WTC11 (cell line): ENCODE measurements around the gene MT1H. TPM values are rescaled to one million over a fixed set of nuclear protein-coding genes. Genes with fewer than 3 reads are reported as not detected.

Experiments used
- ATAC-seq: fragments of 200-7000 bp; cut with Tn5 transposase; 2 replicates; pipeline ENCODE4 v1.10.0; 2021; ENCODE audit warnings: mild to moderate bottlenecking, moderate library complexity
- CTCF ChIA-PET: fragments of 300-600 bp; sonication (Branson Sonifier 250); formaldehyde crosslinking; loops from one replicate; lab custom pipeline; 2021; ENCODE audit warnings: antibody characterized with exemption; lab: Charles Lee
- POLR2A ChIA-PET: fragments of 350-600 bp; sonication (Branson Sonifier 250); formaldehyde crosslinking; loops from one replicate; lab custom pipeline; 2021; ENCODE audit warnings: antibody characterized with exemption; lab: Charles Lee
- DNase-seq: peaks from one replicate; pipeline ENCODE4 v3.0.0; 2021; ENCODE audit warnings: low spot score
- H3K27ac Mint-ChIP-seq: 2 replicates; pipeline ENCODE4 v1.8.0; 2021; ENCODE audit warnings: mixed read lengths
- H3K27me3 Mint-ChIP-seq: 2 replicates; pipeline ENCODE4 v1.8.0; 2021; ENCODE audit warnings: low read depth, mild to moderate bottlenecking, moderate library complexity, mixed read lengths
- H3K36me3 Mint-ChIP-seq: 2 replicates; pipeline ENCODE4 v1.8.0; 2021; ENCODE audit warnings: mixed read lengths
- H3K4me1 Mint-ChIP-seq: 2 replicates; pipeline ENCODE4 v1.8.0; 2022; ENCODE audit warnings: mixed read lengths
- H3K4me3 Mint-ChIP-seq: 2 replicates; pipeline ENCODE4 v1.8.0; 2021; ENCODE audit warnings: mild to moderate bottlenecking, moderate library complexity, mixed read lengths
- H3K9me3 Mint-ChIP-seq: 2 replicates; pipeline ENCODE4 v1.8.0; 2021; ENCODE audit warnings: mixed read lengths
- AR ChIP-seq: fragments of 250-450 bp; sonication (Bioruptor Pico); IDR thresholded peaks from 2 replicates; pipeline ENCODE4 v1.9.0; 2021; ENCODE audit warnings: mild to moderate bottlenecking
- CREM ChIP-seq: sonication (generic); formaldehyde crosslinking; IDR thresholded peaks from 2 replicates; pipeline ENCODE4 v1.8.1; 2022; ENCODE audit warnings: mild to moderate bottlenecking, missing genetic modification reagents, moderate library complexity
- GABPB1 ChIP-seq: sonication (generic); formaldehyde crosslinking; IDR thresholded peaks from 2 replicates; pipeline ENCODE4 v1.8.1; 2023; ENCODE audit warnings: mild to moderate bottlenecking, missing genetic modification reagents
- GTF2I ChIP-seq: fragments of 250-450 bp; sonication (Bioruptor Pico); conservative IDR thresholded peaks from 2 replicates; pipeline ENCODE4 v1.4.0; 2021; ENCODE audit warnings: mild to moderate bottlenecking
- IRF1 ChIP-seq: sonication (generic); formaldehyde crosslinking; IDR thresholded peaks from 2 replicates; pipeline ENCODE4 v1.8.0; 2023; ENCODE audit warnings: missing genetic modification reagents
- IRF2 ChIP-seq: sonication (generic); formaldehyde crosslinking; IDR thresholded peaks from 2 replicates; pipeline ENCODE4 v1.8.0; 2022; ENCODE audit warnings: low read depth, missing genetic modification reagents, borderline replicate concordance
- RELA ChIP-seq: sonication (generic); formaldehyde crosslinking; IDR thresholded peaks from 2 replicates; pipeline ENCODE4 v1.8.1; 2022; ENCODE audit warnings: missing genetic modification reagents, mild to moderate bottlenecking, borderline replicate concordance
- SMAD3 ChIP-seq: sonication (generic); formaldehyde crosslinking; IDR thresholded peaks from 2 replicates; pipeline ENCODE4 v1.8.0; 2022; ENCODE audit warnings: missing genetic modification reagents, mild to moderate bottlenecking, borderline replicate concordance
- SOX15 ChIP-seq: fragments of 250-450 bp; sonication (Bioruptor Pico); IDR thresholded peaks from 2 replicates; pipeline ENCODE4 v1.9.0; 2021; ENCODE audit warnings: mild to moderate bottlenecking
- TCF7 ChIP-seq: sonication (generic); formaldehyde crosslinking; IDR thresholded peaks from 2 replicates; pipeline ENCODE4 v1.8.0; 2022; ENCODE audit warnings: mild to moderate bottlenecking, low read depth, missing genetic modification reagents, moderate library complexity
- USF1 ChIP-seq: sonication (generic); formaldehyde crosslinking; IDR thresholded peaks from 2 replicates; pipeline ENCODE4 v1.8.0; 2022; ENCODE audit warnings: mild to moderate bottlenecking, missing genetic modification reagents
- ZBTB21 ChIP-seq: sonication (generic); formaldehyde crosslinking; IDR thresholded peaks from 2 replicates; pipeline ENCODE4 v1.8.1; 2023; ENCODE audit warnings: mild to moderate bottlenecking, missing genetic modification reagents, borderline replicate concordance
- ZNF219 ChIP-seq: sonication (generic); formaldehyde crosslinking; IDR thresholded peaks from 2 replicates; pipeline ENCODE4 v1.8.0; 2023; ENCODE audit warnings: missing genetic modification reagents, mild to moderate bottlenecking, borderline replicate concordance
- ZNF232 ChIP-seq: sonication (generic); formaldehyde crosslinking; IDR thresholded peaks from 2 replicates; pipeline ENCODE4 v1.8.0; 2022; ENCODE audit warnings: mild to moderate bottlenecking, missing genetic modification reagents
- ZNF317 ChIP-seq: sonication (generic); formaldehyde crosslinking; IDR thresholded peaks from 2 replicates; pipeline ENCODE4 v1.8.1; 2023; ENCODE audit warnings: low read depth, mild to moderate bottlenecking, moderate library complexity, missing genetic modification reagents, borderline replicate concordance
- total RNA-seq: library from RNA; stranded (reverse); gene quantifications from 3 replicates; pipeline ENCODE4 v1.2.3, GENCODE V29; 2021
- TF ChIP-seq, protein P1 (sequence below): sonication (generic); formaldehyde crosslinking; IDR thresholded peaks from 2 replicates; pipeline ENCODE4 v1.8.1; 2022; ENCODE audit warnings: mild to moderate bottlenecking, missing genetic modification reagents, moderate library complexity, borderline replicate concordance
- TF ChIP-seq, protein P2 (sequence below): sonication (generic); formaldehyde crosslinking; IDR thresholded peaks from 2 replicates; pipeline ENCODE4 v1.8.0; 2022; ENCODE audit warnings: mild to moderate bottlenecking, missing genetic modification reagents
- TF ChIP-seq, protein P3 (sequence below): sonication (generic); formaldehyde crosslinking; IDR thresholded peaks from 2 replicates; pipeline ENCODE4 v1.8.0; 2022; ENCODE audit warnings: mild to moderate bottlenecking, missing genetic modification reagents
- TF ChIP-seq, protein P4 (sequence below): sonication (generic); formaldehyde crosslinking; IDR thresholded peaks from 2 replicates; pipeline ENCODE4 v1.8.1; 2023; ENCODE audit warnings: mild to moderate bottlenecking, missing genetic modification reagents

Gene MT1H
- total RNA-seq, 1 experiment from 2014 or later, result 122 TPM

DNA sequence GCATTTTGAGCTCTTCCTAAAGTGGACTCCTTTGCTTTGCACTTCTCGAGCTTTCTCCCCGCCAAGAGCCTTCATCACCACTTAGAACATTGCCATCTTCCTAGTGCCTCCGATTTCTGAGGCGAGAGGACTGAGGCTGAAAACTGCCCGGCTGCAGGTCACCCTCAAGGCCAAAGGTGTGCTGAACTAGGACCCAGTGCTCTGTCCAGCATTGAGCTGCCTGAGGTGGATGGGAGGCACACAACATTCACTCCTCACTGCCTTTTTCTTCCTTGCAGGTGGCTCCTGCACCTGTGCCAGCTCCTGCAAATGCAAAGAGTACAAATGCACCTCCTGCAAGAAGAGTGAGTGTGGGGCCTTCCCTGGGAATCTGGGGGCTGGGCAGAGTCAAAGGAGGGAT, 25.8 kb upstream of the MT1H start (continued):
- TF ChIP-seq, protein P1, sequence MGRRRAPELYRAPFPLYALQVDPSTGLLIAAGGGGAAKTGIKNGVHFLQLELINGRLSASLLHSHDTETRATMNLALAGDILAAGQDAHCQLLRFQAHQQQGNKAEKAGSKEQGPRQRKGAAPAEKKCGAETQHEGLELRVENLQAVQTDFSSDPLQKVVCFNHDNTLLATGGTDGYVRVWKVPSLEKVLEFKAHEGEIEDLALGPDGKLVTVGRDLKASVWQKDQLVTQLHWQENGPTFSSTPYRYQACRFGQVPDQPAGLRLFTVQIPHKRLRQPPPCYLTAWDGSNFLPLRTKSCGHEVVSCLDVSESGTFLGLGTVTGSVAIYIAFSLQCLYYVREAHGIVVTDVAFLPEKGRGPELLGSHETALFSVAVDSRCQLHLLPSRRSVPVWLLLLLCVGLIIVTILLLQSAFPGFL (CRISPR knock-in tag), result no peak
- TF ChIP-seq IRF2, result 0 out of 2 replicates have a peak, but pooled peaks have one; percentile 55
- TF ChIP-seq SMAD3 (CRISPR knock-in tag), result no peak

GRCh38 chr16:56645311-56645710, 24.3 kb upstream of the MT1H start:
- no peak for TF ChIP-seq ZNF232 (CRISPR knock-in tag)
- no peak for TF ChIP-seq CREM (CRISPR knock-in tag)
- no peak for TF ChIP-seq AR (CRISPR knock-in tag)
- TF ChIP-seq ZBTB21 (CRISPR knock-in tag), result no peak
- TF ChIP-seq, all 79 proteins: peak for 0
- Mint-ChIP-seq H3K4me1 (peaks cover 18% of the 10 kb centered on the region), H3K27me3 (peaks cover 100% of the 10 kb centered on the region), H3K4me3 (no peak overlapping the region), H3K36me3 (no peaks in the 10 kb centered on the region), H3K27ac (no peak overlapping the region), H3K9me3 (no peaks in the 10 kb centered on the region)
- ATAC-seq, result no peak
- CTCF ChIA-PET, result no interaction called here
- POLR2A ChIA-PET, result no interaction called here
- no peak for DNase-seq

- Mint-ChIP-seq H3K4me1 (peaks cover 18% of the 10 kb centered on the region), H3K36me3 (no peaks in the 10 kb centered on the region), H3K9me3 (no peaks in the 10 kb centered on the region), H3K27me3 (peaks cover 100% of the 10 kb centered on the region), H3K27ac (no peak overlapping the region), H3K4me3 (no peak overlapping the region)
- ChIA-PET CTCF (no interaction called here), POLR2A (interaction anchor here (0.6 to 1.4 kb wide), 2 partner anchors 22 to 54 kb away, joined by 4 to 8 read pairs; partner anchors contain the start of gene MT1G)
- TF ChIP-seq ZNF219 (CRISPR knock-in tag), result 0 out of 2 replicates have a peak, but pooled peaks have one; percentile 33
- TF ChIP-seq ZNF317 (CRISPR knock-in tag), result no peak
- no peak for TF ChIP-seq GTF2I (CRISPR knock-in tag)
- DNase-seq, result no peak
- no peak for ATAC-seq
These were observed 23.8 kb upstream of the MT1H start for GRCh38 chr16:56645838-56646237.

DNA sequence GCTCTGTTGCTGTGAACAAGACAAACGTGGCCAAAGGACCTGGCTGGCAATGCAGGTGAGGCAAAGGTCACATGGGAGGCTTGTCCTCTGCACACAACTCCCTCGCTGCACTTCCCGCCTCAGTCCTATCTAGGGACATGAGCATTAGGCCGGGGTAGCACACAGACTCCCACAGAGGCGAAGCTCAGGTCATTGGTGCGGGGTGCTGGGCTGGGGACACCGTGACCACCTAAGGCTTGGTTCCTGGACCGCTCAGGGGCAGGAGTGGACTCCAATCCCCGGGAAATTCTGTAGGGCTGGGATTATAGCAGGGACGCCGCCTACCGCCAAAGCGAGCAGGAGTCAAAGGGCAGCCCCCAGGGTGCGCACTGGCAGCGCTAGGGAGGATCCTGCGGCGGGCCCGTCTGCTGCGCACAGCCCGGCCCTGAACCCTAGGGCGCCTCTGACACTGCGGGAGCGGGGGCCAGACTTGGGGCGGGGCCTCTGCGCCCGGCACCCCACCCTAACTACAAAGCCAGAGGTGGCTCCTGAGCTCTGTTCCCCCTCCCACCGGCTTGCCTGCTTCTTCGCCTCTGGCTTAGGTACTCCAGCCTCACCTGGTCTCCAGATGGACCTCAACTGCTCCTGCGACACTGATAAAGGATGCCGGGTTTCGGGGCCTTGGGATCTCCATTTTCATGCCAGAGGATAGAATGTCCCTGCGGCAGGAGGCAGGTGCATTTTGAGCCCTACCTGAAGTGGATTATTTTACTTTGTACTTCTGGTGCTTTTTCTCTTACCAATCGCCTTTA, 21.8 kb upstream of the MT1H start:
- Mint-ChIP-seq H3K36me3 (no peaks in the 10 kb centered on the region), H3K9me3 (no peaks in the 10 kb centered on the region), H3K4me1 (peaks cover 16% of the 10 kb centered on the region), H3K27ac (no peak overlapping the region), H3K27me3 (peaks cover 100% of the 10 kb centered on the region), H3K4me3 (peak overlapping the region; percentile 33)
- ATAC-seq (peak; percentile 67), DNase-seq (peak; percentile 58)
- ChIA-PET CTCF (interaction anchor here (0.9 to 2.0 kb wide), 5 partner anchors 28 to 283 kb away, joined by 3 to 6 read pairs (median 4); no protein-coding TSS in a partner anchor), POLR2A (no interaction called here)
- TF ChIP-seq, protein P2, sequence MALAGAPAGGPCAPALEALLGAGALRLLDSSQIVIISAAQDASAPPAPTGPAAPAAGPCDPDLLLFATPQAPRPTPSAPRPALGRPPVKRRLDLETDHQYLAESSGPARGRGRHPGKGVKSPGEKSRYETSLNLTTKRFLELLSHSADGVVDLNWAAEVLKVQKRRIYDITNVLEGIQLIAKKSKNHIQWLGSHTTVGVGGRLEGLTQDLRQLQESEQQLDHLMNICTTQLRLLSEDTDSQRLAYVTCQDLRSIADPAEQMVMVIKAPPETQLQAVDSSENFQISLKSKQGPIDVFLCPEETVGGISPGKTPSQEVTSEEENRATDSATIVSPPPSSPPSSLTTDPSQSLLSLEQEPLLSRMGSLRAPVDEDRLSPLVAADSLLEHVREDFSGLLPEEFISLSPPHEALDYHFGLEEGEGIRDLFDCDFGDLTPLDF (CRISPR knock-in tag), result no peak
- TF ChIP-seq, protein P3, sequence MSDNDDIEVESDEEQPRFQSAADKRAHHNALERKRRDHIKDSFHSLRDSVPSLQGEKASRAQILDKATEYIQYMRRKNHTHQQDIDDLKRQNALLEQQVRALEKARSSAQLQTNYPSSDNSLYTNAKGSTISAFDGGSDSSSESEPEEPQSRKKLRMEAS (CRISPR knock-in tag), result peak; percentile 68; the same call in 1 of the 2 replicates
- TF ChIP-seq TCF7 (CRISPR knock-in tag), result no peak
- TF ChIP-seq, protein P4, sequence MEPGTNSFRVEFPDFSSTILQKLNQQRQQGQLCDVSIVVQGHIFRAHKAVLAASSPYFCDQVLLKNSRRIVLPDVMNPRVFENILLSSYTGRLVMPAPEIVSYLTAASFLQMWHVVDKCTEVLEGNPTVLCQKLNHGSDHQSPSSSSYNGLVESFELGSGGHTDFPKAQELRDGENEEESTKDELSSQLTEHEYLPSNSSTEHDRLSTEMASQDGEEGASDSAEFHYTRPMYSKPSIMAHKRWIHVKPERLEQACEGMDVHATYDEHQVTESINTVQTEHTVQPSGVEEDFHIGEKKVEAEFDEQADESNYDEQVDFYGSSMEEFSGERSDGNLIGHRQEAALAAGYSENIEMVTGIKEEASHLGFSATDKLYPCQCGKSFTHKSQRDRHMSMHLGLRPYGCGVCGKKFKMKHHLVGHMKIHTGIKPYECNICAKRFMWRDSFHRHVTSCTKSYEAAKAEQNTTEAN, result no peak
- no peak for TF ChIP-seq ZBTB21 (CRISPR knock-in tag)
- no peak for TF ChIP-seq IRF1
- peak; percentile 56; the same call in 1 of the 2 replicates for TF ChIP-seq USF1 (CRISPR knock-in tag)
- no peak for TF ChIP-seq SOX15 (CRISPR knock-in tag)
- no peak for TF ChIP-seq RELA (CRISPR knock-in tag)
- TF ChIP-seq GTF2I (CRISPR knock-in tag), result no peak
- TF ChIP-seq GABPB1 (CRISPR knock-in tag), result no peak
